ENCODE results near the gene ADAMTSL5.
"Not testable (repeated sequence)": the region's sequence is repeated elsewhere in the genome, so short reads cannot be mapped to it uniquely, and the experiment has no call there.

Gene ADAMTSL5

GRCh38 chr19:1529430-1529816 is 16.6 kb upstream of the ADAMTSL5 start:
- no peak for ATAC-seq

GRCh38 chr19:1528596-1529429 is 16.0 kb upstream of the ADAMTSL5 start:
- no peak for ATAC-seq

- no peak for ATAC-seq
Observed at GRCh38 chr19:1527650-1528309, 15.0 kb upstream of the ADAMTSL5 start.

GRCh38 chr19:1526979-1527649 is 14.3 kb upstream of the ADAMTSL5 start:
- no peak for ATAC-seq

GRCh38 chr19:1526066-1526778 is 13.4 kb upstream of the ADAMTSL5 start:
- no peak for ATAC-seq

GRCh38 chr19:1525343-1525742 is 12.5 kb upstream of the ADAMTSL5 start:
- ATAC-seq = no peak

- no peak for ATAC-seq
Observed at GRCh38 chr19:1524972-1525325, 12.1 kb upstream of the ADAMTSL5 start.

GRCh38 chr19:1524287-1524971 is 11.6 kb upstream of the ADAMTSL5 start:
- ATAC-seq = no peak

- ATAC-seq = no peak
Observed at GRCh38 chr19:1523412-1524286, 10.8 kb upstream of the ADAMTSL5 start, which contains the start of gene PLK5. PLK5 (plus strand) TSS chr19:1524077; CDS start chr19:1526997, 2,920 bp downstream.

GRCh38 chr19:1522838-1523237 is 10.0 kb upstream of the ADAMTSL5 start:
- ATAC-seq = no peak

GRCh38 chr19:1522061-1522460 is 9.2 kb upstream of the ADAMTSL5 start:
- ATAC-seq = no peak

GRCh38 chr19:1521636-1522035 is 8.8 kb upstream of the ADAMTSL5 start:
- ATAC-seq = no peak

- no peak for ATAC-seq
Observed at GRCh38 chr19:1520203-1520780, 7.5 kb upstream of the ADAMTSL5 start.

- ATAC-seq = not testable (repeated sequence)
Observed at GRCh38 chr19:1519802-1520201, 7.0 kb upstream of the ADAMTSL5 start.

GRCh38 chr19:1518471-1518870 is 5.7 kb upstream of the ADAMTSL5 start:
- ATAC-seq = no peak

GRCh38 chr19:1516395-1516753 is 3.6 kb upstream of the ADAMTSL5 start:
- ATAC-seq = no peak

- no peak for ATAC-seq
Observed at GRCh38 chr19:1514986-1515721, 2.3 kb upstream of the ADAMTSL5 start.

- ATAC-seq = no peak
Observed at GRCh38 chr19:1514295-1514661, 1.5 kb upstream of the ADAMTSL5 start.

- ATAC-seq = peak; percentile 49 to 61
Observed at GRCh38 chr19:1513499-1514294, 878 bp upstream of the ADAMTSL5 start.

Data from activated CD4-positive, CD25-positive, alpha-beta regulatory T cell treated with anti-CD3 and anti-CD28 coated beads, Interleukin-2, amount 50 U/mL, for 24 hours (primary cell).